Measurements from ENCODE around the gene GPRC5C. TPM values are rescaled to one million over a fixed set of nuclear protein-coding genes. Genes with fewer than 3 reads are reported as not detected.

Gene GPRC5C
- total RNA-seq, 1 experiment from 2014 or later: 37.3 TPM

- Mint-ChIP-seq H3K4me3 (ENCODE audit: low read depth, unreplicated experiment) (peak overlapping the region; percentile 29), H3K27me3 (ENCODE audit: unreplicated experiment) (no peaks in the 10 kb centered on the region), H3K36me3 (ENCODE audit: insufficient read depth, unreplicated experiment) (peaks cover 28% of the 10 kb centered on the region), H3K4me1 (ENCODE audit: low read depth, unreplicated experiment) (peaks cover 27% of the 10 kb centered on the region), H3K27ac (ENCODE audit: unreplicated experiment) (peak overlapping the region; percentile 90), H3K9me3 (ENCODE audit: low read depth, unreplicated experiment) (no peaks in the 10 kb centered on the region)
- no peak for TF ChIP-seq CTCF (IDR thresholded peaks at IDR 0.05; ENCODE audit: unreplicated experiment)
- CTCF ChIA-PET: interaction anchor here (0.5 kb wide), 1 partner anchor 19 kb away, joined by 3 read pairs; no protein-coding TSS in a partner anchor
- peak; percentile 71 for DNase-seq
- intact Hi-C loops (cut with micrococcal nuclease; ENCODE audit: unreplicated experiment): no loop called here
- BruUV-seq (replicated peaks): no TSS peak
Measured at GRCh38 chr17:74427048-74427762, 4.7 kb upstream of the GPRC5C start.

- peaks cover 32% of the 10 kb centered on the region for H3K36me3 Mint-ChIP-seq (ENCODE audit: insufficient read depth, unreplicated experiment)
- DNase-seq: no peak
- no peaks in the 10 kb centered on the region for H3K9me3 Mint-ChIP-seq (ENCODE audit: low read depth, unreplicated experiment)
- H3K27ac Mint-ChIP-seq (ENCODE audit: unreplicated experiment): peak overlapping the region; percentile 57
- no peaks in the 10 kb centered on the region for H3K27me3 Mint-ChIP-seq (ENCODE audit: unreplicated experiment)
- no peak overlapping the region for H3K4me3 Mint-ChIP-seq (ENCODE audit: low read depth, unreplicated experiment)
- no peak for TF ChIP-seq CTCF (IDR thresholded peaks at IDR 0.05; ENCODE audit: unreplicated experiment)
- no TSS peak for BruUV-seq (replicated peaks)
- peaks cover 27% of the 10 kb centered on the region for H3K4me1 Mint-ChIP-seq (ENCODE audit: low read depth, unreplicated experiment)
- intact Hi-C loops (cut with micrococcal nuclease; ENCODE audit: unreplicated experiment): no loop called here
- CTCF ChIA-PET: no interaction called here
Measured at GRCh38 chr17:74427763-74428153, 4.1 kb upstream of the GPRC5C start.

- Mint-ChIP-seq H3K36me3 (ENCODE audit: insufficient read depth, unreplicated experiment) (peaks cover 36% of the 10 kb centered on the region), H3K4me1 (ENCODE audit: low read depth, unreplicated experiment) (peaks cover 35% of the 10 kb centered on the region), H3K27me3 (ENCODE audit: unreplicated experiment) (no peaks in the 10 kb centered on the region), H3K4me3 (ENCODE audit: low read depth, unreplicated experiment) (peak overlapping the region; percentile 91), H3K27ac (ENCODE audit: unreplicated experiment) (peak overlapping the region; percentile 86), H3K9me3 (ENCODE audit: low read depth, unreplicated experiment) (no peaks in the 10 kb centered on the region)
- no peak for TF ChIP-seq CTCF (IDR thresholded peaks at IDR 0.05; ENCODE audit: unreplicated experiment)
- no peak for DNase-seq
- CTCF ChIA-PET: no interaction called here
- BruUV-seq (replicated peaks): no TSS peak
- intact Hi-C loops (cut with micrococcal nuclease; ENCODE audit: unreplicated experiment): no loop called here
Measured at GRCh38 chr17:74429604-74430384, 2.1 kb upstream of the GPRC5C start.

- Mint-ChIP-seq H3K4me1 (ENCODE audit: low read depth, unreplicated experiment) (peaks cover 39% of the 10 kb centered on the region), H3K4me3 (ENCODE audit: low read depth, unreplicated experiment) (peak overlapping the region; percentile 91), H3K27me3 (ENCODE audit: unreplicated experiment) (no peaks in the 10 kb centered on the region), H3K27ac (ENCODE audit: unreplicated experiment) (peak overlapping the region; percentile 86), H3K9me3 (ENCODE audit: low read depth, unreplicated experiment) (no peaks in the 10 kb centered on the region), H3K36me3 (ENCODE audit: insufficient read depth, unreplicated experiment) (peaks cover 36% of the 10 kb centered on the region)
- peak; percentile 19 for DNase-seq
- CTCF ChIA-PET: interaction anchor here (0.9 to 1.0 kb wide), 2 partner anchors 13 to 51 kb away, joined by 3 to 5 read pairs; no protein-coding TSS in a partner anchor
- intact Hi-C loops (cut with micrococcal nuclease; ENCODE audit: unreplicated experiment): no loop called here
- TSS peak; percentile 75 for BruUV-seq (replicated peaks)
- TF ChIP-seq CTCF (IDR thresholded peaks at IDR 0.05; ENCODE audit: unreplicated experiment): no peak
Measured at GRCh38 chr17:74430385-74430705, 1.5 kb upstream of the GPRC5C start.

Measured in Calu3 (cell line).